ENCODE measurements around the gene R3HCC1L. TPM values are rescaled to one million over a fixed set of nuclear protein-coding genes. Genes with fewer than 3 reads are reported as not detected.
A peak's percentile ranks its signal among the peaks of the same experiment; 100 is the strongest.
"Not testable (repeated sequence)": the region's sequence is repeated elsewhere in the genome, so short reads cannot be mapped to it uniquely, and the experiment has no call there.

The R3HCC1L gene
- total RNA-seq, 1 donor from 2014 or later = 4.8 TPM

- no peak for ATAC-seq
- no peak for DNase-seq (ENCODE audit: low spot score)
Observed at GRCh38 chr10:98226508-98227144, 92.2 kb downstream of the R3HCC1L start.

- not testable (repeated sequence) for ATAC-seq; DNase-seq (ENCODE audit: low spot score)
Observed at GRCh38 chr10:98227713-98228112, 93.3 kb downstream of the R3HCC1L start.

- ATAC-seq; DNase-seq (ENCODE audit: low spot score): not testable (repeated sequence)
Observed at GRCh38 chr10:98228266-98228665, 93.8 kb downstream of the R3HCC1L start.

GRCh38 chr10:98231417-98231816 lies 97.0 kb downstream of the R3HCC1L start:
- ATAC-seq (no peak), DNase-seq (ENCODE audit: low spot score) (no peak)

GRCh38 chr10:98235846-98236245 lies 101.4 kb downstream of the R3HCC1L start:
- no peak for DNase-seq (ENCODE audit: low spot score)
- no peak for ATAC-seq

GRCh38 chr10:98236862-98237261 lies 102.4 kb downstream of the R3HCC1L start:
- no peak for ATAC-seq
- DNase-seq (ENCODE audit: low spot score) = no peak

GRCh38 chr10:98238391-98238790 lies 103.9 kb downstream of the R3HCC1L start:
- ATAC-seq (no peak), DNase-seq (ENCODE audit: low spot score) (no peak)

GRCh38 chr10:98240524-98240923 lies 106.1 kb downstream of the R3HCC1L start:
- ATAC-seq (no peak), DNase-seq (ENCODE audit: low spot score) (no peak)

- peak; percentile 33 for ATAC-seq
- DNase-seq (ENCODE audit: low spot score) = no peak
Observed at GRCh38 chr10:98242823-98243222, 108.4 kb downstream of the R3HCC1L start.

- DNase-seq (ENCODE audit: low spot score) (no peak), ATAC-seq (no peak)
Observed at GRCh38 chr10:98244141-98244540, 109.7 kb downstream of the R3HCC1L start.

- ATAC-seq = no peak
- DNase-seq (ENCODE audit: low spot score) = no peak
Observed at GRCh38 chr10:98244586-98244985, 110.1 kb downstream of the R3HCC1L start.

GRCh38 chr10:98246911-98247805 lies 112.7 kb downstream of the R3HCC1L start:
- DNase-seq (ENCODE audit: low spot score) (no peak), ATAC-seq (no peak)

- no peak for ATAC-seq
- DNase-seq (ENCODE audit: low spot score) = no peak
Observed at GRCh38 chr10:98248018-98248417, 113.6 kb downstream of the R3HCC1L start.

- peak; percentile 84 for ATAC-seq
- no peak for DNase-seq (ENCODE audit: low spot score)
Observed at GRCh38 chr10:98249134-98249533, 114.7 kb downstream of the R3HCC1L start.

GRCh38 chr10:98251399-98251798 lies 116.9 kb downstream of the R3HCC1L start:
- no peak for ATAC-seq
- DNase-seq (ENCODE audit: low spot score) = no peak

GRCh38 chr10:98252464-98252863 lies 118.0 kb downstream of the R3HCC1L start:
- no peak for ATAC-seq
- no peak for DNase-seq (ENCODE audit: low spot score)

GRCh38 chr10:98253499-98253898 lies 119.0 kb downstream of the R3HCC1L start:
- ATAC-seq = no peak
- no peak for DNase-seq (ENCODE audit: low spot score)

- DNase-seq (ENCODE audit: low spot score) (no peak), ATAC-seq (no peak)
Observed at GRCh38 chr10:98254234-98254974, 119.9 kb downstream of the R3HCC1L start.

- DNase-seq (ENCODE audit: low spot score) = no peak
- ATAC-seq = no peak
Observed at GRCh38 chr10:98255146-98255877, 120.9 kb downstream of the R3HCC1L start.

GRCh38 chr10:98256692-98257091 lies 122.2 kb downstream of the R3HCC1L start:
- DNase-seq (ENCODE audit: low spot score) (no peak), ATAC-seq (no peak)

- ATAC-seq (no peak), DNase-seq (ENCODE audit: low spot score) (no peak)
Observed at GRCh38 chr10:98257198-98257597, 122.7 kb downstream of the R3HCC1L start.

Measured in left lobe of liver (tissue), 2 donors.